COR-L47 (cell line): ENCODE measurements around the gene APOL3.
"Not testable (repeated sequence)": the region's sequence is repeated elsewhere in the genome, so short reads cannot be mapped to it uniquely, and the experiment has no call there.

Experiments used
- DNase-seq: peaks from one replicate; lab custom pipeline; 2025; lab: John Stamatoyannopoulos, UW

APOL3 gene

DNA sequence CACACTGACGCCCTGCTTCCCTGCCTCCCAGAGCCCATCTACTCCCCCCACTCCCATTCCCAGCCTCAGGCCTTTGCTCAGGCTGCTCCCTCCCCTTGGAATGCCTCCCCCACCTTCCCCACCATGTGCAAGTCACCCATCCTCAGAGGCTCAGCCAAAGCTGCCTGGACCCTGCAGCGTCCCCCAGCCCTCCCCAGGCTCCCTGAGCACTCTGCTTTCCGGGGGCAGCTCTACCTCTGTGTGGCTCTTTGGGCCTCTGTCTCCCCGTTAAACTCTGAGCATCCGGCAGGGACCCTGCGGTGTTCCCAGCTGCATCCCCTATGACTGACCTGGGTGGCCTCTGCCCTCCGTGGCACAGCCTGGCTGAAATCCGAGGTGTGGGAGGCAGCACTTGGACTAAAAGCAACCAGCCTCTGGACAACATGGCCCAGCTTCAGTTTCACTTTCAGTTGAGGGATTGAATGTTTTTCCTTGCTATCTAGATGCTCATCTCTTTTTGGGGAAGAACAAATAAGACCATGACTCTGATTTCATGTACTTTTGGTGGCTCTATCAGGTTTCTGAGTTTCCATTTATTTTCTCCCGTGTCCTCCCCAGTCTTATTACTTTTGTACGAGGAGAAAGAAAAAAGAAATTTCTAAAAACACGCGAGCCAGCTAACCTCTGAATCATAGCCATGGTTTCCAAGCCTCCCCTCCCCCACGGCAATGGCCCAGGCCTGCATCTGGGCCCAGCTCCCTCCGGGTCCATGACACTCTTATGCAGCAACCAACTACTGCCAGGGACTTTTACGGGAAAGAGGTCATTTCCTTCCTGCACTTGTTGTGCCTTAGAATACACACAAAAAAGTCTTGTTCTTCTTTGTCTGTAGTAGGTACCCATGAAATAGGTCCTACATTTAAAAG, 3.8 kb downstream of the APOL3 start:
- no peak for DNase-seq

DNA sequence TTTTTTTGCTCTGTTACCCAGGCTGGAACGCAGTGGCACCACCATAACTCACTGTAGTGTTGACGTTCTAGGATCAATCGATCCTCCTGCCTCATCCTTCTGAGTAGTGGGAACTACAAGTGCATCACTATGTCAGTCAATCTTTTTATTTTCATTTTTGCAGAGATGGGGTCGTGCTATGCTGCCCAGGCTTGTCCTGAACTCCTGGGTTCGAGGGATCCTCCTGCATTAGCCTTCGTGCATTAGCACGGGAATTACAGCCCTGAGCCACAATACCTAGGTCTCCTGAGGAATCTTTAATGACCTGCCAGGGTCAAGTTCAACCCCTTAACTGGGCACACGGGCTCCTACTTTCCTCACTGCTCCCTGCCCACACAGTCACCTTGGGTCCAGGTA, 4.4 kb downstream of the APOL3 start:
- no peak for DNase-seq

DNA sequence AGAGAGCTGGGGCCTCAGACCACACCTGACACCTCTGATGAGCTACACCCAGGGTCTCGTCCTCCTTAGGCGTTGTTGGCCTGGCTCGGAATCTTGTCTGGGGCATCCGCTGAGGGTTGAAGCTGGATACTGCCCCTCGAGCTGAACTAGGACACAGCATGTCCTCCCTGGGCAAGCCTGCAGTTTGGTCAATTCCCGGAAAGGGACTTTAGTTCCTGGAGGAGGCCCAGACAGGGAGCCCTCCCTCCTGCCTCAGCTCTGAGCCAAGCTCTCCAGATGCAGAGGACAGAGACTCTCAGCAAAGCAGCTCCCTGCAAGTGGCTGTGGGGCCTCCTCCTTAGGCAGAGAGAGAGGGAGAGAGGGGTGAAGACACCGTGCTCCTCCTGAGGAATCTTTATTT, 4.9 kb downstream of the APOL3 start:
- DNase-seq = no peak

DNA sequence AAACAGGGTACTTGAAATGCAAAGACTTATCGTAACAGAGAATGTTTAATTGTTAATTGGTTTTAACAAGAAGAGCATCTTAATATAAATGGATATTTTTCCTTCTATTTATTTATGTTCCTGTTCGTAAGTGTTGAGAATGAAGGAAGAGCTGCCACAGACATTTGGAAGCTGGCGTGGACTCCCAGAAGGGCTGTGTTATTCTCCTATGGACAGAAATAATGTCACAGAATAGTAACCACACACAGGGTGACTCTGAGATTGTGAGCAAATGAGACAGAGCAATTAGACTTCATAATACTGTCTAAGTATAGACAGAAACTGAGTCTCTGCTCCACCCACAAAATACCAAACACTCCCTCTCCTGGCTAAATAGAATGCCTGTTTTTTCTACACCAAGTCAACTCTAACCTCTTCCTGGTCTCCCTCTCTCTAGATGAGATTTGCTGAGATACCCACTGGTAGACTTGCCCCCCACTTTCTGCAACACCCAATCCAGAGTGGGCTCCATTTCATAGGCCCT, 6.1 kb downstream of the APOL3 start:
- no peak for DNase-seq

DNA sequence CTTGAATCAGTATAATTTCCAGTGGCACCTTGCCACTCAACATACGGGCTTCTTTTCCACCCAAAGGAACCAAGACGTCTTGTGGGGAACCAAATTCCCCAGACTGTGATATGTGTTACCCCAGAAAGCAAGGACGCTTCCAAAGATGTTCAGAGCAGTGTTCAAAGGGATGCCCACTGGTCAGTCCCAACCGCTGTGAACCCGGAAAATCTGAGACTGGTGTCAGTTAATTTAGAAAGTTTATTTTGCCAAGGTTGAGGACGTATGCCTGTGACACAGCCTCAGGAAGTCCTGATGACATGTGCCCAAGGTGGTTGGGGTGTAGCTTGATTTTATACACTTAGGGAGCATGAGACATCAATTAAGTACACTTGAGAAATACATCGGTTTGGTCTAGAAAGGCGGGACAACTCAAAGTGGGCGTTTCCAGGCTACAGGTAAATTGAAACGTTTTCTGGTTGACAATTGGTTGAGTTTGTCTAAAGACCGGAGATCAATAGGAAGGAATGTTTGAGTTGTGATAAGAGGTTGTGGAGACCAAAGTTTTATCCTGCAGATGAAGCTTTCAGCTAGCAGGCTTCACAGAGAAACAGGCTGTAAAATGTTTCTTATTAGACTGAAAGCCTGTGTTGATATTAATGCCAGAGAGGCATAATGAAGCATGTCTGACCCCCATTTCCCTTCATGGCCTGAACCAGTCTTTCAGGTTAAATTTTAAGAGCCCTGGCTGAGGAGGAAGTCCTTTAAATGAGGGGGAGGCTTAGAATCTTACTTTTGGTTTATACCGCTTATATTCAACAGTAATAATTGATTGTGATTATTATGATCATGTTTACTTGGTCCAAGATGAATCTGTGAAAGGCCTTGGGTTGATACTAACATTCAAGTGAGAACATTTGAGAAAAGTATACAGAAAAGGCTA, 6.8 kb downstream of the APOL3 start:
- no peak for DNase-seq

DNA sequence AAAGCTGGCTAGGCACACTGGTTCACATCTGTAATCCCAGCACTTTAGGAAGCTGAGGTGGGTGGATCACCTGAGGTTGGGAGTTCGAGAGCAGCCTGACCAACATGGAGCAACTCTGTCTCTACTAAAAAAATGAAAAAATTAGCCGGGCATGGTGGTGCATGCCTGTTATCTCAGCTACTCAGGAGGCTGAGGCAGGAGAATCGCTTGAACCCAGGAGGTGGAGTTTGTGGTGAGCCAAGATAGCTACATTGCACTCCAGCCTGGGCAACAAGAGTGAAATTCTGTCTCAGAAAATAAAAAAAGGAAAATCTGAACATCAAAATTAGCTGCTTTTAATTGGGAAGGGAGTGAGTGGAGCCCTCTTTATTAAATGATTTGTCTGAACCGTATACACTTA, 7.7 kb downstream of the APOL3 start:
- not testable (repeated sequence) for DNase-seq

DNA sequence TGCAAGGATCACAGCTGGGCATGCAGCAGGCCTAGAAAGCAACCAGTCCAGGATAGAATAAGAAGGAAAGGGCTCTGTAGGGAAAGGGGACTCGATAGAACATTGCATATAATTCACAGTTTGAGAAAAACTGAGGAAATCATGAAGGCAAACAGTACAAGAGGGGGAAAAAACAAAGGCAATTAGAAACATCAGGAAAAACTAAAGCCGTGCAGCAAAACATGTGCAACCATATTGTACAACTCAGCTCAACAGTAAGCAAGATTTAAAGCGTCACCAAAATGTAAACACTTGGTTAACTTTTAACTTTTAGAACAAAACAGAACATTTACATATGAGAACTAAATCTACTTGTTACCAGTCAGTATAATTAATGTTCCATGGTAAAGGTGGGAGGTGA, 8.5 kb downstream of the APOL3 start:
- DNase-seq = no peak

DNA sequence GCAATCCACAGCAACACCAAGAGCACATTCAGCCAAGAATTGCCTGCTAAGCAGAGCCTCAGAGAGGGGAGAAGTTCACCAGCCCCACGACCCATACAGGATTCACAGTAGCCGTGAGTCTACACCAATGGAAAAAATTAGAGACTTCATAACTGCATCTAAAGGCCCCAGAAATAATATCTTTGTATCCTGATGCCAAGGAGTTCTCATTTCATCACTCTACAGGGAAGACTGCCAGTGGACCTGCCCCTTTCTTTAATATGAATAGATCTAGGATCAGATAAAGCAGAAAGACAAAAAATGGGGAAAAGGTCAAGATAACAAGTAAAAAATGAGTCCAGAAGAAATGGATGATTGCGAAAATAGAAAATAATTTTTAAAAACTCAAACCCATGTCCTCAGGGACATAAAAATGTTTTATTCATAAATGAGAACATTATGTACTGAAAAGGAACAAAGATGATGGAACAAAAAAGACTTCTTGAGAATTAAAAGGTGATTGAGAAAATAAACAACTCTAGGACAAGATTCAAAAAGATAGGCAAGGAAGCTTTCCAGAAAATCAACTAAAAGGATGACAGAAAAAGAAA, 9.5 kb downstream of the APOL3 start:
- DNase-seq = no peak

DNA sequence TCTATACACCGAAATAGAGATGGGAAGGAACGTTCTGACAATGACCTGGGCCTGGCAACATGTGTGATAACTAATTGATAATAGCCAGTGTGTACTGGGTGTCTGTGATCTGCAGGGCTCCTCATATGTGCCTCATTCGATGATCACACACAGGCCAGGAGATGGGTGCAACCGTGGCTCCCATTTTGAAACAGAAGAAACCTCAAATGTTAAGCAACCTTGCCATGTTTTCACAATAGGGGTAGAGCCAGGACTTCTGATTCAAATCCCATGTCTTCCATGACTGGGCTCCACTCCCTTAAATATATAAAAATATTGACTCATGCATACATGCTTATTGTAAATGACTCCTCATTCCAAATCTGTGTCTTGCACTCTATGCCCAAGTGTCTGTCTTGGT, 11.1 kb downstream of the APOL3 start:
- DNase-seq = no peak

DNA sequence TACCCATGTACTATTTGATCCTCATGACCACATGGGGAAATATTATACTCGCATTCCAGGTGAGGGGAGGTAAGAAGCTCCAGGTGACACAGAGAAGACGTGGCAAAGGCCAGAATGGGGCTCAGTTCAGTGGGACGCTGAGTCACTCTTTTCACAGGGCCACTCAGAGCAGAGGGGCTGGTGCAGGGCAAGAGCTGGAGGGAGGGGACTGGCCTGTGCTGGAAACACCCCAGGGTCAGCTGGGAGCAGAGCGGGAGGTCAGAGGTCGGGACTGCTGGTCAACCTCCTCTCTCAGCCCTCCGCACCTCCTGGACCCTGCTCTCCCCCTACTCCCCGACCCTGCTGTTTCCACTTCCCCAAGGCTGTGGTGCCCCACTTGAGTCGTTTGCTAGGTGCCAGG, 12.1 kb downstream of the APOL3 start:
- DNase-seq = no peak

DNA sequence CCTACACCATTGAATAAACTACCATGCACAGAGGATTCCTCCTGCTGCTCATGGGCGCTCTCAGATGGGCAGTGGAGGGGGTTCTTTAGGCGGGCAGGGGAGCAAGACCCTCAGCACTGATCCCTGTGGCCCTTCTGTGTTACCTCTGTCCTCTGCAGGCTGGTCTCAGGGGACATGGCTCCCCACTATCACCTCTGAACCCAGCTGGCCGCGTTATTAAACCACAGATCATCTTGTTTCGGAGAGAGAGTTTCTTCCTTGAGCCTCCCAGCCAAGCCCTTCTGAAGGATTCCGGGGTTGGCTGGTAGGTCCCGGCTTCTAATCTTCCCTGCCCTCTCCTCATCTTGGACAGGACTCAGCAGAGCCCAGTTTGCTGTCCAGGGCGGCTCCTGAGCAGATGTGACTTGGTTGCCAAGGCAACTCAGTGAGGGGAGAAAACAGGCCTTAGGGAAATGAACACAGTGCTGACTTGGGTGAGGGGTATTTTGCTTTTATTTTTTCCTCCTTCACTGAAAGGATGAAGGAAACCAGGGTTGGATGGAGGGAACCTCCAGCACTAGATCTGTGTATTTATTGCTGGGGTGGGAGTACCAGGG, 13.3 kb downstream of the APOL3 start:
- DNase-seq = no peak

DNA sequence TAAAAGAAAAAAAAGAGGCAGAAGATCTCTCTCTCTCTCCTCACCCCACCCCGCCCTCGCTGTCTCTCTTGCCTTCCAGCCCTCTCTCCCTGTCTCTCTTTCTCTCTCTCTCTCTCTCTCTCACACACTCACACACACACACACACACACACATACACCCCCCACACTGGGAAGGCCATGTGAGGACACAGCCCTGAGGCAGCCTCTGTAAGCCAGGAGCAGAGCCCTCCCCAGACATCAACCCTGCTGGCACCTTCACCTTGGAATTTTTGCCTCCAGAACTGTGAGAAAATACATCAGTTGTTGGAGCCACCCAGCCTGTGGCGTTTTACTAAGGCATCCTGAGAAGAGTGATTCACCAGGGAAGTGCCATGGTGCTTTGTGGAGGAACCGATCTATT, 14.7 kb downstream of the APOL3 start:
- no peak for DNase-seq

DNA sequence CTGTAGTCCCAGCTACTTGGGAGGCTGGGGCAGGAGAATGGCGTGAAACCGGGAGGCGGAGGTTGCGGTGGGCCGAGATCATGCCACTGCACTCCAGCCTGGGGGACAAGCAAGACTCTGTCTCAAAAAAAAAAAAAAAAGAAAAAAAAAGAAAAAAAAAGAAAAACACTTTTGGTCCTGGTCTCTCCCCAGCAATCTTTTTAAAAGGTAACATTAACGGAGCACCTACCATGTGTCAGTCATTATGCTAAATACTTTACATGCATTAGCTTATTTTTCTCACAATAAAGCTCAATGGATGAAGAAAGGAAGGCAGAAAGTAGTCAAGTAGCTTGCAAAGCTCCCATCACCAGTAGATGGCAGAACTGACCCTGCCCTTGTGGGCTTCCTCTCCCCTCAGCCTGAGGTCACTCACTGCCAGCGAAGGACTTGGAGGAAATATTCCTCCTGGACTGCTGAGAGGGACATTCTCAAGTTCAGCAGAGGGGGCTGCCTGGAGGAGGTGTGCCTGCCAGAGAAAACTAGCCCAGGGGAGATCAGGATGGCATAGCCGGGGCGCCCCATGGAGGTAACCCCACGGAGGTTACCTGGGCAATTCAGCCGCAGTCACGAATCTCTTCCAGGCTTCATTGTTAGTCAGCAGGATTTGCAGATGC, 15.5 kb downstream of the APOL3 start:
- peak; percentile 45 for DNase-seq

DNA sequence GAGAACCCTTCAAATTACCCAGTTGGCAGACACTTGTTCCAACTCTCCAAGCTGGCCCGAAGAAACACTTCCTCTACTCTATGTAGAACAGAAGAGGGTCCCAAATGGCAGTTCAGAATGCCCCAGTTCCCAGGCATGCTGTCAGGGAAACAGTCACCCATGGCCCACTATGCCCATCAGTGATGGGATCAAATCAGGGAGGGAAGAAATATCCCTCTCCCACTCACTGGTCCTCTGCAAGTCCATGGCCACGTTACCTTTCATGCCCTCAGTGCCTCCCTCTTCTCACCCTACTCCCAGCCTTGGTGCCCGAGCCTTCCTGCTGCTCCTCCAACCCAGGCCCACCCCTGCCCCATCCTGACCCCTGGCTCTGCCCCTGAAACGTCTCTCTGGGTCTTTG, 16.6 kb downstream of the APOL3 start:
- DNase-seq = no peak

DNA sequence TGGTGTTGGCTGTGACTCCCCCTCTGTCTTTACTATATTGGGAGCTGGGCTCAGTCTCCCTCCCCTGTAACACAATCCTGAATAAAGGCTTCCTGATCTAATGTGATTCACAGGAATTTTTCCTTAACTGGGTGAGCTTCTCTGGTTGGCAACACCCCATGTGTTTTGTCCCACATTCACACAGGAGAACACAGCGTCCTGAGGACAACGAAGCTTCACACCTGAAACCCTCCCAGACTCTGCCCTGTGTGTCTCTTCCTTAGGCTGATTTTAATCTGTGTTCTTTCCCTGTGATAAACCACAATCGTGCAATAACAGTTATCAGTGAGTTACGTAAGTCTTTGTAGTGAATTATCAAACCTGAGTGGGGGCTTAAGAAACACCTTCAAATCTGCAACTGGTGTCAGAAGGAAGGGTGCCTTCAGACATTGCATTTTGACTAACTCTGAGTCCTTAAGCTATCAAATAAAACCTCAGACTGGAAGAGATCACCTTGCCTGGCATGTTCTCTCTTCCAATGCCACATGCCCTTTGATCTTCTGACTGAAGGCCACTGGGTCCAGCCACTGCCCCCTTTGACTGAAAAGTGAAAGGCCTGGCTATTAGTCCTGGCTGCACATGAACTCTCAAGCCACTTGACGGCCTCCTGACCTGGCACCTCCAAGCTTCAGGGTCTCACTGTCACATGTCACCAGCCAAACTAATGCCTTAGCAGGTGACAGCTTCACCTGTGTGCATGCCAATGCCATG, 17.3 kb downstream of the APOL3 start:
- DNase-seq = no peak

DNA sequence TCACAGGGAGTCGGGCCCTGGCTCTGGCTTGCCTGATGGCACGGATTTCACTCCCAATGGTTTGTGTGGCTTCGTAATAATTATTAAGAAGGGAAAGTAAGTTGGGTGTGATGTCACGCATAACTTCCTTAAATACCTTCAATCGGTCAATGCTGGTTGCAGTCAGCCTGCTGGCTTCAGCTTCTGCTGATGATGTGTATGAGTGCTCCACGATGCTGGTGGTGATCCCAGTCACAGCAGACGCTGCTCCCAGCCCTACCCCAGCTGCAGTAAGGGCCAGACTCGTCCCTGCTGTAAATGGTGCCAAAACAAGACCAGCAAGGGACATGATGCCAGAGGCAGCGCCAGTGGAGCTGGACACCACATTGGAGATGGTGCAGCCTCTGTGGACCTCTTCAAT, 19.1 kb downstream of the APOL3 start:
- no peak for DNase-seq

DNA sequence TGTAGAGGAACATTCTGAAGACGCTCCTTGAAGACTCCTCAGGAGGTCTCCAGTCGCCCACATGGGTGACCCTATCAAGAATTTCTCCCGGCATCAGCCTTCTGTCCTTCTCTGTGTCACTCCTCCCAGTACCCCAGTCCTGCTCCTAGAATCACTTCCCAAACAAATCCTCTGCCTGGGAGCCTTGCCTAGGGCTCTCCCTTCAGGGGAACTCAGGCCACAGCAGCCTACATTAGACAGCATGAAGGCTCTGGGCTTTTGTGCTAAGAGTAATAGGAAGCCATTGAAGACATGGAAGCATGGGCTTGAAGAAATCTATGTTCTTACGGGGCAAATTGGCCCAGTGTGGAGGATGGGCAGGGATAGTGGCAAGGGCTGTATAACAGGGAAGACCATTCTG, 21.8 kb downstream of the APOL3 start:
- not testable (repeated sequence) for DNase-seq

DNA sequence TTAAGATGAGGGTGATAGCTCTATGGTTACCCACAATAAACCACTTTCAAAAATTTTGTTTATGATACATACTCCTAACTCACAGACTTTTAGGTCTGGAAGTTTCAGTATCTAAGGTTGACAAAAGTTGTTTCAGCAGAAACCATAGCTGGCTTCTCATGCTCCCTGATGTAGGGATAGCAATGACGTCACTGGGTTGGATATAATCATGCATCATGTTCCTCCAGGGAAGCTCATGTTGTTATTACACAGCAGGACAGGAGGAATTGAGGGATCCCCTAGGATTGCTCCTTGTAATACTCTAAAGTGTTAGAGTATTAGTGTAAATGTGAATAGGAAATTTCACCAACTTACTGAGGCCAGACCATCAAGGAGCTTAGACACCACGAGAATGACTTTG, 23.6 kb downstream of the APOL3 start:
- no peak for DNase-seq

DNA sequence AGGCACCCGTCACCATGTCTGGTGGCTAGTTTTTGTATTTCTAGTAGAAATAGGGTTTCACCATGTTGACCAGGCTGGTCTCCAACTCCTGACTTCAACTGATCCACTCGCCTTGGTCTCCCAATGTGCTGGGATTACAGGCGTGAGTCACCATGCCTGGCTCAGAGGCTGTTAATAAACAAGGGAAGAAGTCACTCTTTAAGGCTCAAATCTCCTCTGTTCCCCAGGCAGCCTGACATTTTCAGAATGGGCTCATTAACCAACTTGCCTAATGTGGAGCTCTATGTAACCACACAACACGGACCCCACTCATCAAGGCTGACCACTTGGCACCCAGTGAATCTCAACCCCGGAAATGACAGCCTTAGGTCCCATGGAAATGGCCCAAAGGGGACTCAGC, 24.1 kb downstream of the APOL3 start:
- DNase-seq = no peak

DNA sequence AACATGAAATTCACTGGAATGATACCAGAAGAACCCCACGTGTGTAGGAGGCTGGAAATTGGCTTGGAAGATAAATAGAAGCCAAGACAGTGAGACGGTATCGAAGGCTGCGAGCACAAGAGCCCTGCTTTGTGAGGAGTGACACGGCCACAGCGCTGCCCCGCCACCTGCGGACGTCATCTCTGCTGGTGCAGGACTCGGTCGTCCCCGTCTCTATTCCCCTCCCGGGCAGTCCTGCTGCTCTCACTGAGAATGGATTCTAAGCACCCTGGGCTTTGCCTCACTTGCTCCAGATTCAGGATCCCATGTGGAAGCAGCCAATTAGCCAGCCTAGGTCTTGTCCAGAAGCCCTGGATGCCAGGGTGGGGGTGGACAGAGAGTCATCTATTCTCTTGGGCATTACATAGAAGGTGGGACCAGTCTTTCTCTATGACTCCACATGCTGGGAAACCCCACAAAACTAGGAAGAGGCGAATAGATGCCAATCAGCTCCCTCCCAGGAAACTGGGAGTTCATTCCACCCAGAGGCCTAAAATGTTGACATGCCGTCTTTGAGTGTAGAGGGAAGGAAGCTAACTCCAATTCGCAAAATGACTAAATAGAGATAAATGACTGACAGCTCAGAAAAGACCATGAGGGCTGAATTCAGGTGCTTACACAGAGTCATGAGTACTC, 25.1 kb downstream of the APOL3 start:
- no peak for DNase-seq
